ENCODE measurements around the gene OR8S1.
"Not testable (repeated sequence)": the region's sequence is repeated elsewhere in the genome, so short reads cannot be mapped to it uniquely, and the experiment has no call there.

The OR8S1 gene, protein sequence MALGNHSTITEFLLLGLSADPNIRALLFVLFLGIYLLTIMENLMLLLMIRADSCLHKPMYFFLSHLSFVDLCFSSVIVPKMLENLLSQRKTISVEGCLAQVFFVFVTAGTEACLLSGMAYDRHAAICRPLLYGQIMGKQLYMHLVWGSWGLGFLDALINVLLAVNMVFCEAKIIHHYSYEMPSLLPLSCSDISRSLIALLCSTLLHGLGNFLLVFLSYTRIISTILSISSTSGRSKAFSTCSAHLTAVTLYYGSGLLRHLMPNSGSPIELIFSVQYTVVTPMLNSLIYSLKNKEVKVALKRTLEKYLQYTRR

GRCh38 chr12:48525332-48525731 lies at the start of gene OR8S1:
TSS of gene OR8S1 (plus strand) at chr12:48525632. CDS start at chr12:48525632, 0 bp downstream.
- DNase-seq = no peak

GRCh38 chr12:48482198-48482597 lies 43.2 kb upstream of the OR8S1 start, which contains the start of gene C12orf54:
TSS of gene C12orf54 (plus strand) at chr12:48482498. CDS start at chr12:48483297, 799 bp downstream.
- no peak for DNase-seq

DNA sequence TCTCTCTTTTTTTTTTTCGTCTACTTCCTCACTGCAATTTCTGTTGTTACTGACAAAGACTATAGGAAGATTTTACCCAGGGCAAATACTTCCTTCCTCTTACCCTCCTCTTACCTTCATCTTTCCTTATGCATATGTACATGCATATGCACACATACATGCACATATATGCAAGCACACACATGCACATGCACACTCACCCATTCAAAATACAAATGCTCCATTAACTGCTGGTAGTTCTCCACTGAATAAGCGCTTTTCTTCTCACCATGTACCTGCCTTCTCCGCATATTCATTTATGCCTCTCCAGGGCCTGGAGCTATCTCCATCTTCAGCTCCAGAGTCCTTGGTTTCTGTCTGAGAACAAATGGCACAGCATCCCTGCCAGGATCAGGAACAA lies 42.5 kb upstream of the OR8S1 start:
- no peak for DNase-seq

GRCh38 chr12:48486261-48486660 lies 39.2 kb upstream of the OR8S1 start:
- DNase-seq = no peak

- no peak for DNase-seq
These were observed 38.8 kb upstream of the OR8S1 start for GRCh38 chr12:48486679-48487078.

- no peak for DNase-seq
These were observed 36.4 kb upstream of the OR8S1 start for GRCh38 chr12:48489012-48489411.

DNA sequence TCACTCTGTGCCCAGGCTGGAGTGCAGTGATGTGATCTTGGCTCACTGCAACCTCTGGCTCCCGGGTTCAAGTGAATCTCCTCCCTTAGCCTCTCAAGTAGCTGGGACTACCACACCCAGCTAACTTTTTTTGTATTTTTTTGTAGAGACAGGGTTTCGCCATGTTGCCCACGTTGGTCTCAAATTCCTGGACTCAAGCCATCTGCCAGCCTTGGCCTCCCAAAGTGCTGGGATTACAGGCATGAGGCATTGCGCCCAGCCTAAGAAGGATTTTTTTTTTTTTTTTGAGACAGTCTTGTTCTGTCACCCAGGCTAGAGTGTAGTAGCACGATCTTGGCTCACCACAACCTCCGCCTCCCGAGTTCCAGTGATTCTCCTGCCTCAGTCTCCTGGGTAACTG lies 36.0 kb upstream of the OR8S1 start:
- not testable (repeated sequence) for DNase-seq

GRCh38 chr12:48500281-48500680 lies 25.2 kb upstream of the OR8S1 start:
- not testable (repeated sequence) for DNase-seq

GRCh38 chr12:48506836-48507235 lies 18.6 kb upstream of the OR8S1 start:
- DNase-seq = not testable (repeated sequence)

DNA sequence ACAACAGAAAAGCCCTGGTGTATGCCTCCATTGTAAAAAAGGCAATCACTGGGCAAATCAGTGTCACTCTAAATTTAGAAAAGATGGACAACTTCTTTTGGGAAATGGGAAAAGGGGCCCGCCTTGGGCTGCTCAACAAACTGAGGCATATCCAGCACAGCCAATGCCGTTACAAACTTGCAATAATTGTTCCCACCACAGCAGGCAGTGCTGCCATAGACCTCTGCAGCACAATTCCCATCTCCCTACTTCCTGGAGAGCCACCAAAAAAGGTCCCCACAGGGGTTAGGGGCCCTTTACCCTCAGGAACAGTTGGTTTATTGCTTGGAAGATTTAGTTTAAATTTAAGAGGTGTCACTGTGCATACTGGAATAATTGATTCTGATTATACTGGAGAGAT lies 16.4 kb upstream of the OR8S1 start:
- no peak for DNase-seq

DNA sequence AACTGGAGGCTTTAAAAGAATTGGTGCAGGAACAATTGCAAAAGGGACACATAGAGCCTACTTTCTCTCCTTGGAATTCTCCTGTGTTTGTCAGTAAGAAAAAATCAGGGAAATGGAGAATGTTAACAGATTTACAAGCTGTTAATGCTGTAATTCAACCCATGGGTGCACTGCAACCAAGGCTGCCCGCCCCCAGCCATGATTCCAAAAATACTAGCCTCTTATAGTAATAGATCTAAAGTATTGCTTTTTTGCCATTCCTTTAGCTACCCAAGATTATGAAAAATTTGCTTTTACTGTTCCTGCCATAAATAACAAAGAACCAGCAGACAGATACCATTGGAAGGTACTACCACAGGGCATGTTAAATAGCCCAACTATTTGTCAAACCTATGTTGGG lies 15.3 kb upstream of the OR8S1 start:
- no peak for DNase-seq

DNA sequence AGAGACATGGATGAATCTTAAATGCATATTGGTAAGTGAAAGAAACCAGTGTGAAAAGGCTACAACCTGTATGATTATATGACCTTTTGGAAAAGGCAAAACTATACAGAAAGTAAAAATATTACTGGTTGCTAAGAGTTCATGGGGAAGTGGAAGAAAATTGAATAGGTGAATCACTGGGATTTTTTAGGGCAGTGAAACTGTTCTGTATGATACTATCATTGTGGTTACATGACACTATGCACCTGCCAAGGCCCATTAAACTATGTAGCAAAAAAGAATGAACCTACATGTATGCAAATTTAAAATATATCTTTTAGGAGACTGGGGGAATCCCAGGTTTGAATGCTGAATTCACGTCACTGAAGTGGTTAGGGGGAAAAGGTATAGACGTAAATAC lies 12.6 kb upstream of the OR8S1 start:
- no peak for DNase-seq

DNA sequence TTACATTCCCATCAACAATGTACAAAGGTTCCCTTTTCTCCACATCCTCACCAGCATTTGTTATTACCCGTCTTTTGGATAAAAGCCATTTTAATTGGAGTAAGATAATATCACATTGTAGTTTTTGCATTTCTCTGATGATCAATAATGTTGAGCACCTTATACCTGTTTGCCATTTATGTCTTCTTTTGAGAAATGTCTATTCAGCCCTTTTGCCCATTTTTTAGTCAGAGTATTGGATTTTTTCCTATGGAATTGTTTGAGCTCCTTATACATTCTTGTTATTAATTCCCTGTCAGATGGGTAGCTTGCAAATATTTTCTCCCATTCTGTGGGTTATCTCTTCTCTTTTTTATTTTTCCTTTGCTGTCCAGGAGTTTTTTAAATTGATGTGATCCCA lies 10.7 kb upstream of the OR8S1 start:
- no peak for DNase-seq

GRCh38 chr12:48520381-48520780 lies 5.1 kb upstream of the OR8S1 start:
- not testable (repeated sequence) for DNase-seq

DNA sequence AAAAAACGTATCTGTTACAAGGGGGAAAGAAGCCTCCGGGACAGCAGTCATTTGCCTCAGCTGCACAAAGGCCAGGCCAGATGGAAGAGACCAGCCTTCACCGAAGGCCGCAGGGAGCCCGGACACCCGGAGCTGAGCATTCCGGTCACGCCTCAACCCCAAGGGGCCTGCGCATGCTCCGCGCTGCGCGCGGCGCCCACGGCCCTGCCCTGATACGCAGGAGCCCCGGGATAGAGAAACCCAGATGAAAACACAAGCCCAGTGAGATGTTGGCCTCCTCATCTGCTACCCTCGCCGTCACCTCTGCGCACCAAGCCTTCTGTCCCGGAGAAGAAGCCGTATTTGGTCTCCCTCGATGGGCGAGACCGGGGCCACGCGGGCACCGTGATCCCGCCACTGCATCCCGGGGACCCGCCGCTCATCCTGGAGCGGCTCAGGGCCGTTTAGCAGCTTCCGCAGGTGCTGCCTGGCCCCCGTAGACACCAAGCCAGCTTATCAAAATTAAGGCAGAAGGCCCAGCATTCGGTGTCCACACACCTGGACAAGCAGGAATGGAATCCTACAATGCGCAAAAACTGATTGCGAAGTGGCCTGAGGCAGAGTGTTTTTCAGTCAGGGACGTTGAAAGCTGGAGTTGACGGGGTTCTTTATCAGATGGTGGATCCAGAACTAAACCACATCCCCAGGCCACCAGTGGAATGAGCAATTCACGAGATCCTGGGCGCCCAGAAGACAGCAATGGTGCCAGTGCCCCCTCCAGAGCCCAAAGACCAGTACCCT lies 2.6 kb downstream of the OR8S1 start:
- no peak for DNase-seq

DNA sequence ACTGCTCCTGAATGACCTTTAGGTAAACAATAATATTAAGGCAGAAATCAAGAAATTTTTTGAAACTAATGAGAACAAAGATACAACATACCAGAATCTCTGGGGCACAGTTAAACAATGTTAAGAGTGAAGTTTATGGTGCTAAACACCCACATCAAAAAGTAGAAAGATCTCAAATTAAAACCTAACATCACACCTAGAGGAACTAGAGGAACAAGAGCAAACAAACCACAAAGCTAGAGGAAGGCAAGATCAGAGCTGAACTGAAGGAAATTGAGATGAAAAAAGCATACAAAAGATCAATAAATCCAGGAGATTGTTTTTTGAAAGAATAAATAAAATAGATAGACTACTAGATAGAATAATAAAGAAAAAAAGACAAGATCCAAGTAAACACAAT lies 7.2 kb downstream of the OR8S1 start:
- DNase-seq = no peak

DNA sequence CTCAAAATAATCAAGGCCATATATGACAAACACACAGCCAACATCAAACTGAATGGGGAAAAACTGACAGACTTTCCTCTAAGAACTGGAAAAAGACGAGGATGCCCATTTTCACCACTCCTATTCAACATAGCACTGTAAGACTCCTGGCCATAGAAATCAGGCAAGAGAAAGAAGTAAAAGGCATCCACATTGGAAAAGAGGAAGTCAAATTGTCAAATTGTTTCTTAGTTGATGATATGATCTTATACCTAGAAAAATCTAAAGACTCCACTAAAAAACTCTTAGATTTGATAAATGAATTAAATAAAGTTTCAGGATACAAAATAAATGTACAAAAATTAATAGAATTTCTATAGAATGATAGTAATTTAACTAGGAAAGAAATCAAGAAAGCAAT lies 11.2 kb downstream of the OR8S1 start:
- no peak for DNase-seq

GRCh38 chr12:48542300-48542928 lies 17.0 kb downstream of the OR8S1 start:
- peak; percentile 48 to 53 for DNase-seq

DNA sequence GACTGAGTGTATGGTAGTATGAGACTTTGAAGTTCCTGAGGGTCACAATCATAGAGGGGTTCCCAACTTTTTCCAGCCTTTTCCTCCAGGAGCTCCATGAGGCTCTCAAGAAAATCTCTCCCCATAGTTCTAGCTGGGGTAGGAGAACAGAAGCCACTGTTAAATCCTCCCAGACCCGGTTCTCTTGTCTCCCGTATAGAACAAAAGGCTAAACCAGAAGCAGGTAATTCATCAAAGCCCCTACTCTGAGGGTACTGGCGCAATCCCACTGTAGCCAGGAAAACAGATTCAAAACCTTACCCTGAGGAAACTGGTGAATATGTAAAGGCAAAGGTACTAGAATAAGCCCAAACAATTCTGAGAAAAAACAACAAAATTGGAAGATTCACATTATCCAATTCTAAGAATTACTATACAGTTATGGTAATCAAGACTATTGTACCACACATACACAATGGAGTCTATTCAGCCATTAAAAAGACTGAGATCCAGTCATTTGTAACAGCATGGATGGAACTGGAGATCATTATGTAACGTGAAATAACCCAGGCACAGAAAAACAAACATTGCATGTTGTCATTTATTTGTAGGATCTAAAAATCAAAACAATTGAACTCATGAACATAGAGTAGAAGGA lies 20.5 kb downstream of the OR8S1 start:
- no peak for DNase-seq

- DNase-seq = not testable (repeated sequence)
These were observed 21.6 kb downstream of the OR8S1 start for GRCh38 chr12:48547012-48547411.

- DNase-seq = not testable (repeated sequence)
These were observed 26.2 kb downstream of the OR8S1 start for GRCh38 chr12:48551636-48552035.

DNA sequence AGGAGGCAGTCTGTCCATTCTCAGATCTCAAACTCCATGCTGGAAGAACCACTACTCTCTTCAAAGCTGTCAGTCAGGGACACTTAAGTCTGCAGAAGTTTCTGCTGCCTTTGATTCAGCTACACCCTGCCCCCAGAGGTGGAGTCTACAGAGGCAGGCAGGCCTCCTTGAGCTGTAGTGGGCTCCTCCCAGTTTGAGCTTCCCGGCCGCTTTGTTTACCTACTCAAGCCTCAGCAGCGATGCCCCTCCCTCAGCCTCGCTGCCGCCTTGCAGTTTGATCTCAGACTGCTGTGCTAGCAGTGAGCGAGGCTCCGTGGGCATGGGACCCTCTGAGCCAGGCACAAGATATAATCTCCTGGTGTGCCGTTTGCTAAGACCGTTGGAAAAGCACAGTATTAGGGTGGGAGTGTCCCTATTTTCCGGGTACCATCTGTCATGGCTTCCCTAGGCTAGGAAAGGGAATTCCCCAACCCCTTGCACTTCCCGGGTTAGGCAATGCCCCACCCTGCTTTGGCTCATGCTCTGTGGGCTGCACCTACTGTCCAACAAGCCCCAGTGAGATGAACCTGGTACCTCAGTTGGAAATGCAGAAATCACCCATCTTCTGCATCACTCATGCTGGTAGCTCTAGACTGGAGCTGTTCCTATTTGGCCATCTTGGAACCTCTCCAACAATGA lies 28.4 kb downstream of the OR8S1 start:
- DNase-seq = peak in 1 of 2 donors; percentile 5

GRCh38 chr12:48556631-48557030 lies 31.2 kb downstream of the OR8S1 start:
- no peak for DNase-seq
